Measurements from ENCODE around the gene IGSF21. TPM values are rescaled to one million over a fixed set of nuclear protein-coding genes. Genes with fewer than 3 reads are reported as not detected.

The IGSF21 gene
- total RNA-seq, 2 experiments from 2014 or later: not detected

- Histone ChIP-seq H3K27ac (ENCODE audit: low read depth in 1 of 2, low read length in 2 of 2) (no peak overlapping the region), H3K4me3 (ENCODE audit: low read length) (no peak overlapping the region), H3K9me3 (ENCODE audit: control insufficient read depth in 1 of 2, insufficient read depth in 1 of 2, low read length in 2 of 2) (peaks cover 0 to 9% of the 10 kb centered on the region in 2 experiments), H3K4me1 (ENCODE audit: insufficient read depth, low read length) (peaks cover 10% of the 10 kb centered on the region), H3K27me3 (ENCODE audit: control insufficient read depth in 1 of 2, insufficient read depth in 2 of 2, low read length in 2 of 2) (peaks cover 43 to 63% of the 10 kb centered on the region in 2 experiments), H3K36me3 (ENCODE audit: insufficient read depth, low read length) (no peaks in the 10 kb centered on the region)
- no peaks in the 10 kb centered on the region for H3K9me3 Mint-ChIP-seq
- ATAC-seq (ENCODE audit: poor library complexity) (no peak), DNase-seq (no peak)
- H3K27me3 Mint-ChIP-seq: peaks cover 83% of the 10 kb centered on the region
- CTCF ChIA-PET: no interaction called here
- H3K4me1 Mint-ChIP-seq (ENCODE audit: low read depth): no peaks in the 10 kb centered on the region
- H3K4me3 Mint-ChIP-seq: no peak overlapping the region
- H3K36me3 Mint-ChIP-seq (ENCODE audit: low read depth): no peaks in the 10 kb centered on the region
- TF ChIP-seq, protein P1, sequence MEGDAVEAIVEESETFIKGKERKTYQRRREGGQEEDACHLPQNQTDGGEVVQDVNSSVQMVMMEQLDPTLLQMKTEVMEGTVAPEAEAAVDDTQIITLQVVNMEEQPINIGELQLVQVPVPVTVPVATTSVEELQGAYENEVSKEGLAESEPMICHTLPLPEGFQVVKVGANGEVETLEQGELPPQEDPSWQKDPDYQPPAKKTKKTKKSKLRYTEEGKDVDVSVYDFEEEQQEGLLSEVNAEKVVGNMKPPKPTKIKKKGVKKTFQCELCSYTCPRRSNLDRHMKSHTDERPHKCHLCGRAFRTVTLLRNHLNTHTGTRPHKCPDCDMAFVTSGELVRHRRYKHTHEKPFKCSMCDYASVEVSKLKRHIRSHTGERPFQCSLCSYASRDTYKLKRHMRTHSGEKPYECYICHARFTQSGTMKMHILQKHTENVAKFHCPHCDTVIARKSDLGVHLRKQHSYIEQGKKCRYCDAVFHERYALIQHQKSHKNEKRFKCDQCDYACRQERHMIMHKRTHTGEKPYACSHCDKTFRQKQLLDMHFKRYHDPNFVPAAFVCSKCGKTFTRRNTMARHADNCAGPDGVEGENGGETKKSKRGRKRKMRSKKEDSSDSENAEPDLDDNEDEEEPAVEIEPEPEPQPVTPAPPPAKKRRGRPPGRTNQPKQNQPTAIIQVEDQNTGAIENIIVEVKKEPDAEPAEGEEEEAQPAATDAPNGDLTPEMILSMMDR (IDR thresholded peaks at IDR 0.05): no peak
- intact Hi-C loops (cut with DNase I, micrococcal nuclease): no loop called here
- H3K27ac Mint-ChIP-seq: no peak overlapping the region
- POLR2A ChIA-PET: no interaction called here
Measured at GRCh38 chr1:18111605-18112297, 4.2 kb downstream of the IGSF21 start.

DNA sequence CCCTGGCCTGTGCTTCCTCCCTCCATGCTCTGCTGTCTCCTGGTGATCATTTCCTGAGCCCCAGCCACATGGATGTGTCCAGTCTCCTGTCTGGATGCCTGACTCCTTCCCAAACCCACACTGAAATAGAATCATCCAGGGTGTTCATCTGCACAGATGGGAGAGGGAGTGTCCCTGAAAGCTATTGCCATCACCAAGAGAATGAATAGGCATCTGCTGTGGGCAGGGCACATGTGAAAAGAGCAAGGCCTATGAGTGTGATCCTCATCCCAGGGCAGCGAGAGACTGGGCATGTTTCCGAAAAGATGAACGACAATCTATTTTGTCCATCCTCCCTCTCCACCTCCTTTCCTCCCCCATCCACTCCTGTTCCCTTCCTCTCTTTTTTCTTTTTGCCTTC is 5.0 kb downstream of the IGSF21 start:
- H3K9me3 Mint-ChIP-seq: no peaks in the 10 kb centered on the region
- peaks cover 84% of the 10 kb centered on the region for H3K27me3 Mint-ChIP-seq
- H3K4me1 ChIP-seq (ENCODE audit: insufficient read depth, low read length): peaks cover 10% of the 10 kb centered on the region
- H3K4me1 Mint-ChIP-seq (ENCODE audit: low read depth): no peaks in the 10 kb centered on the region
- no peaks in the 10 kb centered on the region for H3K36me3 Mint-ChIP-seq (ENCODE audit: low read depth)
- intact Hi-C loops (cut with DNase I, micrococcal nuclease): no loop called here
- no peak overlapping the region for H3K27ac ChIP-seq (ENCODE audit: low read depth in 1 of 2, low read length in 2 of 2)
- peaks cover 40 to 65% of the 10 kb centered on the region in 2 experiments for H3K27me3 ChIP-seq (ENCODE audit: control insufficient read depth in 1 of 2, insufficient read depth in 2 of 2, low read length in 2 of 2)
- H3K4me3 Mint-ChIP-seq: no peak overlapping the region
- H3K9me3 ChIP-seq (ENCODE audit: control insufficient read depth in 1 of 2, insufficient read depth in 1 of 2, low read length in 2 of 2): peaks cover 0 to 9% of the 10 kb centered on the region in 2 experiments
- TF ChIP-seq, protein P1 (IDR thresholded peaks at IDR 0.05): no peak
- ATAC-seq (ENCODE audit: poor library complexity) (no peak), DNase-seq (no peak)
- ChIA-PET CTCF (no interaction called here), POLR2A (no interaction called here)
- H3K27ac Mint-ChIP-seq: no peak overlapping the region
- no peaks in the 10 kb centered on the region for H3K36me3 ChIP-seq (ENCODE audit: insufficient read depth, low read length)
- H3K4me3 ChIP-seq (ENCODE audit: low read length): no peak overlapping the region

DNA sequence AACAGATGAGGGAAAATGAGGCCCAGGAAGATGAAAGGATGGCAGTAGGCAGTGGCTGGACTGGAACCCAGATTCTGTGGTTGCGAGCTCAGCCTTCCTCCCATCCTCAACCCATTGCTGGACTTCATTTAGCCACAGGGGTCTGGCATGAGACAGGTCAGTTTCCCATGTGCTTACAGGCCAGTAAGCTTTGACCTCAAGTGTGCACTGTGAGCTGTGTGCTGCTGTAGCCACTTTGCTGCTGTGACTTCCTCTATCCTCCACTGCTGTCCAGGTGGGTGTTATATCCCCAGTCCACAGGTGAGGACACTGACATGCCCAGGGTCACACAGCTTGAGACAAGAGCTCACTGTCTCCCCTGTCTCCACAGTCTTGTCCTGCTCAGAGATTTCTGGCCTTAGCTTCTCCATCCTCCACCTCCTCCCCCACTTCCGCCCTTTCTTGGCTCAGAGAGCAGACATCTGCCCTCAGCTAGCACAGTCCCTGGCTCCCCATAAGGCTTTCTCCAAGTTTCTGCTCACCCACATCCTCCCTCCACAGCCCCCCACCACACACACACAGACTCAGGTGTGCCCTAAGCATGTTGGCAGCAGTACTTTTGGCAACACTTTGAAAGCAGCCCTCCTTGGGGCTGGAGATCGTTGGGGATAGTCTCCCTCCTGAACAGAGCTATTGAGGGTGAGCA is 7.3 kb downstream of the IGSF21 start:
- POLR2A ChIA-PET: no interaction called here
- Mint-ChIP-seq H3K9me3 (no peaks in the 10 kb centered on the region), H3K36me3 (ENCODE audit: low read depth) (no peaks in the 10 kb centered on the region), H3K27me3 (peaks cover 86% of the 10 kb centered on the region), H3K4me1 (ENCODE audit: low read depth) (no peaks in the 10 kb centered on the region), H3K4me3 (no peak overlapping the region), H3K27ac (no peak overlapping the region)
- no peak overlapping the region for H3K4me3 ChIP-seq (ENCODE audit: low read length)
- CTCF ChIA-PET: no interaction called here
- intact Hi-C loops (cut with DNase I, micrococcal nuclease): no loop called here
- no peak for ATAC-seq (ENCODE audit: poor library complexity)
- TF ChIP-seq, protein P1 (IDR thresholded peaks at IDR 0.05): no peak
- peaks cover 0 to 14% of the 10 kb centered on the region in 2 experiments for H3K9me3 ChIP-seq (ENCODE audit: control insufficient read depth in 1 of 2, insufficient read depth in 1 of 2, low read length in 2 of 2)
- H3K27me3 ChIP-seq (ENCODE audit: control insufficient read depth in 1 of 2, insufficient read depth in 2 of 2, low read length in 2 of 2): peaks cover 34 to 53% of the 10 kb centered on the region in 2 experiments
- no peak for DNase-seq
- no peak overlapping the region for H3K27ac ChIP-seq (ENCODE audit: low read depth in 1 of 2, low read length in 2 of 2)
- H3K4me1 ChIP-seq (ENCODE audit: insufficient read depth, low read length): peaks cover 10% of the 10 kb centered on the region
- no peaks in the 10 kb centered on the region for H3K36me3 ChIP-seq (ENCODE audit: insufficient read depth, low read length)

Data from CD4-positive, alpha-beta T cell (primary cell).